ENCODE data around the gene TBRG4. TPM values are rescaled to one million over a fixed set of nuclear protein-coding genes. Genes with fewer than 3 reads are reported as not detected.

TBRG4 gene
- total and polyA plus RNA-seq, 2 donors (not counting 3 experiments of a cell fraction or from before 2014, with no cell fraction given), result 43.7 to 56.7 TPM

DNA sequence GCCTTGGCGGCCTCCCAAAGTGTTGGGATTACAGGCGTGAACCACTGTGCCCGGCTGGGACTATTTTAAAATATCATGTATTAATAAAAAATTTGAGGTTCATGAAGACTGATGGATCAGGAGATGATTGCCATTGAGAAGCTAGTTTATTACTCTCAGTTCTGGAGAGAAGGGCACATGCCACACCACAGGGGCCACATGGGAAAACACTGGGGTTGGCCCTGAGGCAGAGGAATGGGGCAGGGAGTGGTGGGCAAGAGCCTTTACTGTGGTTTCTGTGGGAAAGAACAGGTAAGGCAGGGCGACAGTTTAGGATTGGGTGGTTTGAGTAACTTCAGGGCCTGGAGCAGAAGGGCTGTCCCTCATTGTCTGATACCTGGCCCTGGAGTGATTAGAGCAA lies 6.8 kb upstream of the TBRG4 start:
- intact Hi-C loops (cut with micrococcal nuclease), result no loop called here
- Histone ChIP-seq H4K20me1 (replicated peaks; ENCODE audit: control insufficient read depth, extremely low read depth, insufficient read depth, low read length) (no peaks in the 10 kb centered on the region), H3K4me3 (replicated peaks in 1 of 3; ENCODE audit: insufficient read depth in 1 of 3, low read depth in 1 of 3, low read length in 3 of 3) (no peak overlapping the region), H3K27ac (ENCODE audit: insufficient read depth, low read depth, low read length) (no peak overlapping the region), H2AFZ (ENCODE audit: low read depth, low read length) (no peak overlapping the region), H3K79me2 (ENCODE audit: control insufficient read depth, insufficient read depth, low read length) (no peaks in the 10 kb centered on the region), H3K36me3 (ENCODE audit: control insufficient read depth in 2 of 2, extremely low read depth in 1 of 2, insufficient read depth in 2 of 2, low read length in 2 of 2) (no peaks in the 10 kb centered on the region), H3K4me1 (ENCODE audit: control insufficient read depth, extremely low read depth, insufficient read depth, low read length) (no peaks in the 10 kb centered on the region), H3K9ac (replicated peaks; ENCODE audit: extremely low read depth, insufficient read depth, low read length) (no peak overlapping the region), H3K27me3 (ENCODE audit: control insufficient read depth in 2 of 2, insufficient read depth in 2 of 2, low read length in 2 of 2) (peaks cover 19 to 24% of the 10 kb centered on the region in 2 experiments), H3K4me2 (ENCODE audit: insufficient read depth, low read length) (no peak overlapping the region), H3K9me3 (replicated peaks; ENCODE audit: control insufficient read depth, insufficient read depth, low read length) (no peaks in the 10 kb centered on the region), H3K9me1 (replicated peaks; ENCODE audit: control insufficient read depth, extremely low read depth, insufficient read depth, low read length) (no peaks in the 10 kb centered on the region)
- dilution Hi-C loops (cut with MboI; ENCODE audit: extremely low pct_ligation_motif_present, low sequenced_read_pairs), result no loop called here
- DNase-seq (ENCODE audit: low read depth, low spot score), result no peak
- no TSS peak for BruUV-seq (replicated peaks)
- POLR2A ChIA-PET, result no interaction called here
- CTCF ChIA-PET, result interaction anchor here (1.2 kb wide), 1 partner anchor 18 kb away, joined by 6 read pairs; no protein-coding TSS in a partner anchor
- FAIRE-seq, result no peak
- no peak for TF ChIP-seq POLR2A (IDR thresholded peaks at IDR 0.05; ENCODE audit: low read depth, low read length)
- no peak for TF ChIP-seq GATA2 (IDR thresholded peaks at IDR 0.05; ENCODE audit: insufficient read depth, insufficient read length, low read depth, low read length)
- no peak for TF ChIP-seq POLR2AphosphoS5 (IDR thresholded peaks at IDR 0.05; ENCODE audit: insufficient read depth, low read depth, low read length)
- TF ChIP-seq CTCF (IDR thresholded peaks at IDR 0.05; ENCODE audit: extremely low read depth in 1 of 2, insufficient read depth in 1 of 2, low read depth in 1 of 2, low read length in 2 of 2), result no peak
- no peak for TF ChIP-seq FOS (IDR thresholded peaks at IDR 0.05; ENCODE audit: borderline replicate concordance, insufficient read depth, low read length)
- TF ChIP-seq MYC (IDR thresholded peaks at IDR 0.05; ENCODE audit: low read depth, low read length), result no peak
- no peak for TF ChIP-seq JUN (IDR thresholded peaks at IDR 0.05; ENCODE audit: borderline replicate concordance, insufficient read depth, insufficient read length, low read depth)
